ENCODE results near the gene FAM136A. TPM values are rescaled to one million over a fixed set of nuclear protein-coding genes. Genes with fewer than 3 reads are reported as not detected.
"Not testable (repeated sequence)": the region's sequence is repeated elsewhere in the genome, so short reads cannot be mapped to it uniquely, and the experiment has no call there.

Gene FAM136A
- total RNA-seq, 1 donor from 2014 or later: 24.3 TPM

DNA sequence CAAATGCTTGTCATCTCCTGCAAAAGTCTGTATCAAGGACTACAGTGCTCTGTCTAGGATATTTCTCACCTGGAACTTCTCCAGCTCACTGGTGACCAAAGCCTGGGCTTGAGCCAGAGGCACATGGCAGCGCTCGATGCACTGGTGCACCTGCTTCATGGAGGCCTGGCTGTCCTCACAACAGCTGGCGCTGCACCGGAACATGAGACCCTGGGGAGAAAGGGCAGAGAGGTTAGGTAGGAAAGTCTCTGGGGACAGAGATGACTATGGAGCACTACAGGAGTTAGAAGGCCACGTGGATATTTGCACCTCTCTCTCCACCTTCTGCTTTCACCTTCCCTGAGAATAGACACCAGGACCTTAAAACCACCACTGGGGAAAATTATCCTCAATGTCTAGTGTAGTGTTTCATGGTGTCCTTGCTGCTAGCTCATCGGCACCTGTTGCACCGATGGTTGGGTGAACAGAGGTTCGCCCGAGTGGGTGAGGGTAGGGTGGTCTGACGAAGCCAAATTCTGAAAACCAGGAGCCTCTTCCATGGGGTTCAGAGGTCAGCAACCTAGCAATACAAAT is 1.0 kb downstream of the FAM136A start:
- DNase-seq (ENCODE audit: low spot score): no peak
- ATAC-seq: peak; percentile 2

- DNase-seq (ENCODE audit: low spot score); ATAC-seq: not testable (repeated sequence)
These were observed 4.0 kb downstream of the FAM136A start for GRCh38 chr2:70297828-70298227.

DNA sequence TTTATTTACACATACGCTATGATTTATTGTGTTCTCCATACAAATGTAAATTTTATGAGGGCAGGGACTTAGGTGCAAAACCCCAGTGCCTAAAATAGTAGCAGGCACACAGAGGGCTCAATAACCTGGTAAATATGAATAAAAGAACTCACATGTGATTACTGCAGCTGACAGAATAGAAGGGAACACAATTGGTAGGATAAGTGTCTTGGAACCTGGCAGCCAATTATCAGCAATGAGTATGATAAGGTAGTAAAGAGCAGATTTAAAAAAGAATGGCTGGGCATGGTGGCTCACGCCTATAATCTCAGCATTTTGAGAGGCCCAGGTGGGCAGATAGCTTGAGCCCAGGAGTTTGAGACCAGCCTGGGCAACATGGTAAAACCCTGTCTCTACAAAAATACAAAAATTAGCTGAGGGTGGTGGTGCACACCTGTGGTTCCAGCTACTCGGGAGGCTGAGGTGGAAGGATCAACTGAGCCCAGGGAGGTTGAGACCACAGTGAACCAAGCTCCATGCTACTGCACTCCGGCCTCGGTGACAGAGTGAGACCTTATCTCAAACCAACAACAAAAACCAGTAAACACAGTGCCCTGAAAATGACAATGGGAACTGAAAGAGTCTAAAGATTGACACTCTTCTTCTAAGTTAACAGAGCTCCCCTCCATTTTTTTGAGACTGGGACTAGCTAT is 18.2 kb downstream of the FAM136A start:
- ATAC-seq: no peak
- no peak for DNase-seq (ENCODE audit: low spot score)

- ATAC-seq (no peak), DNase-seq (ENCODE audit: low spot score) (no peak)
These were observed 19.4 kb downstream of the FAM136A start for GRCh38 chr2:70282439-70282838.

DNA sequence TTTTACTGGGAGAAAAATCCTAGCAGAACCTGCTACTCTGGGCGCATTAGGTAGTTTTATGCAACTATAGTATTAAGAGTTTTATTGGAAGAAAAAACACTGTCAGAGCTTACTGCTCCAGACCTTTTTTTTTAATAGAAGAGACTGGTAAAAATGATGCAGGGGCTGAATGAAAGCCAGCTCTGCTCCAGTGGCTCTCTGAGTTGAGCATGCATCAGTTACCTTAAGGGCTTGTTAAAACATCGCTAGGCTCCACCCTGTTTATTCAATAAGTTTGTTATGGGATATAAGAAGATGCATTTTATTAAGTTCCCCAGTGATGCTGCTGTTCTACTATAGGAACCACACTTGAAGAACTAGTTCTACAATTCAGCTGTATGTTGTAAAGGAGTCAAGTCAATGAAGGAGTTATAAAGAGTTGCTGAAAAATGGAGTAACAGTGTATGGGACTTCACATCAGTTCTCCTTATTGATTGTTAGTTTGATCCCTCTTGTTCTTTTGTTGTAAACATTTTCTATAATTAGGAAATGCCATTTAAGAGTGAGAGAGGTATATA is 21.5 kb downstream of the FAM136A start:
- no peak for ATAC-seq
- no peak for DNase-seq (ENCODE audit: low spot score)

DNA sequence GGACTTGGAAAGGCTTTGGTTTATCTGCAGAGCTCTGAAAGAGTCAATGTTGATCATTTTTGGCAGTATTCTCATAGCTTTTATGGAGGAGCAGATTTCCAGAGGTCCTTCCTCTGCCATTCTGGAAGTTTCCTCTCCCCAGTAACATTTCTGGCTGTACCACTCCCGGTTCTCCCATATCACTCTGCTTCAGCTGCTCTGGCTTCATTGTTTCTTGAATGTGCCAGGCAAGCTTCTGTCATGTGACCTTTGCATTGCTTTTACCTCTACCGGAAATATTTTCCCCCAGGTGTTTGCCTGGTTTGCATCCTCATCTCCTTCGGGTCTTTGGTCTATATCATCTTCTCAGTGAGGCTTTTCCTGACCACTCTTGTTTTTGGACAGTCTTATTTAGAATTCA is 31.5 kb downstream of the FAM136A start:
- peak; percentile 45 for ATAC-seq
- no peak for DNase-seq (ENCODE audit: low spot score)

DNA sequence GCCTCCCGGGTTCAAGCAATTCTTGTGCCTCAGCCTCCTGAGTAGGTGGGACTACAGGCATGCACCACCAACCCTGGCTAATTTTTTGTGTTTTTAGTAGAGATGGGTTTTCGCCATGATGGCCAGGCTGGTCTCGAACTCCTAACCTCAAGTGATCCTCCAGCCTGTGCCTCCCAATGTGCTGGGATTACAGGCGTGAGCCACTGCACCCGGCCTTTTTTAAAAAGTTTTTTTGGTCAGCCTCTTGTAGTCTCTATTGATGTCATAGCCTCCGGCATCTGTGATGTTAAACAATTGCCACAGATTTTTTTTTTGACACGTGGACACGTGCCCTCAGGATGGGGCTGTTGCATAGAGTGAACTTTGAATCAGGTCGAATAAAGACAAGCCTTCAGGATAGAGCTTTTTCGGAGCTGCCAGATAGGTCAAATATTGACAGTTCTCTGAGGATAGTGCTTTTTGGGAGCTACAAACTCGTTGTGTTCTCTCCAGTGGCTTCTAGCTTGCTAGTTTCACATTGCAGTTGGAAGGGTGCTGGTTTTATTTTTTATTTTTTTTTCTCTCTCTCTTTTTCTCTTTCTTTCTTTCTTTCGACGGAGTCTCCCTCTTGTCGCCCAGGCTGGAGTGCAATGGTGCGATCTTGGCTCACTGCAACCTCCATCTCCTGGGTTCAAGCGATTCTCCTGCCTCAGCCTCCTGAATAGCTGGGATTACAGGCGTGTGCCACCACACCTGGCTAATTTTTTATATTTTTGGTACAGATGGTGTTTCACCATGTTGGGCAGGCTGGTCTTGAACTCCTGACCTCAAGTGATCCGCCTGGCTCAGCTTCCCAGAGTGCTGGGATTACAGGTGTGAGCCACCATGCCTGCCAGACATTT is 32.2 kb downstream of the FAM136A start:
- ATAC-seq: peak; percentile 89
- DNase-seq (ENCODE audit: low spot score): peak; percentile 85

GRCh38 chr2:70266925-70267324 is 34.9 kb downstream of the FAM136A start:
- ATAC-seq; DNase-seq (ENCODE audit: low spot score): not testable (repeated sequence)

DNA sequence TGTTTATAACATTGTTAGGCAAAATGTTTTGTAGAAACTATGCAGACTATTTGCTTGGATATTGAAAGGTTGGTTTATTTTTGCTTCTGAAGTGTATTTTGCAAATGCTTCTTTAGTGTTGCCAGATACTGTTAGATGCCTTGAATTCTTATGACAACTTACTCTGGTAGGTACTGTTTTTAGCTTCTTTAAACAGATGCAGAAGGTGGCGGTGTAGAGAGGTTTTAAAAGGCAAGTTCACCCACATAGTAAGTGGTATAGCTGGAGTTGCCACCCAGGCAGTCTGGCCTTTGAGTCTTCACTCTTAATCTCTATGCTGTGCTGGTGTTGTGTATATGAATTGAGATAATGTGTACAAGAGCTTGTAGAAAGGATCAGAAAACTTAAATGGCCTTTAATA is 40.4 kb downstream of the FAM136A start:
- DNase-seq (ENCODE audit: low spot score) (no peak), ATAC-seq (no peak)

DNA sequence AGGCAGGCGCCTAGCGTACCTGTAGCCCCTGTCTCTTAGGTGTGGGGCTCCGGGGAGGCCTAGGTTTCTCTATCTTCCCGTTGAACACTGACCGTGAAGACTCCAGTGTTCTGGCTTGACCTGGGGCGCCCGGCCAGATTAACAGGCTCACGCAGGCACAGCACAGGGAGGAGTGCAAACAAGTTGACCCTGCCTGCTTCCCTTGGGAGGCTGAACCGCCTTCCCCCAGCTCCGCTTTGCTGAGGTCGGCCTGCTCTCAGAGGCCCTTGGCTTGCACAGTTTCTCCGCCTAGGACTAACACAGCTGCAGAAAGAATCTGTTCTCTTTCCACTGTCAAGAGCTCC is 43.4 kb downstream of the FAM136A start:
- DNase-seq (ENCODE audit: low spot score): peak; percentile 87
- ATAC-seq: peak; percentile 82

- no peak for ATAC-seq
- no peak for DNase-seq (ENCODE audit: low spot score)
These were observed 46.1 kb downstream of the FAM136A start for GRCh38 chr2:70255637-70256314.

DNA sequence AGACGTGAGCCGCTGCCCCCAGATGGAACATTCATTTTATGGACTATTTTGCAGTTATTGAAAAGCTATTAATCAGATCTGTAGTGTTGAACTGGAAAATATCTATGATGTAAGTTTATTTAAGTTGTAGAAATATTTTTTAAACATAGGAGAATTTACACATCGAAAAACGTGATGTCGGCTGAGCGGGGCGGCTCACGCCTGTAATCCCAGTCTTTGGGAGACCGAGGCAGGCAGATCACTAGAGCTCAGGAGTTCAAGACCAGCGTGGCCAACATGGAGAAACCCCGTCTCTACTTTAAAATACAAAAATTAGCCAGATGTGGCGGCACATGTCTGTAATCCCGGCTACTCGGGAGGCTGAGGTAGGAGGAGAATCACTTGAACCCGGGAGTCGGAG is 51.4 kb downstream of the FAM136A start:
- no peak for ATAC-seq
- no peak for DNase-seq (ENCODE audit: low spot score)

DNA sequence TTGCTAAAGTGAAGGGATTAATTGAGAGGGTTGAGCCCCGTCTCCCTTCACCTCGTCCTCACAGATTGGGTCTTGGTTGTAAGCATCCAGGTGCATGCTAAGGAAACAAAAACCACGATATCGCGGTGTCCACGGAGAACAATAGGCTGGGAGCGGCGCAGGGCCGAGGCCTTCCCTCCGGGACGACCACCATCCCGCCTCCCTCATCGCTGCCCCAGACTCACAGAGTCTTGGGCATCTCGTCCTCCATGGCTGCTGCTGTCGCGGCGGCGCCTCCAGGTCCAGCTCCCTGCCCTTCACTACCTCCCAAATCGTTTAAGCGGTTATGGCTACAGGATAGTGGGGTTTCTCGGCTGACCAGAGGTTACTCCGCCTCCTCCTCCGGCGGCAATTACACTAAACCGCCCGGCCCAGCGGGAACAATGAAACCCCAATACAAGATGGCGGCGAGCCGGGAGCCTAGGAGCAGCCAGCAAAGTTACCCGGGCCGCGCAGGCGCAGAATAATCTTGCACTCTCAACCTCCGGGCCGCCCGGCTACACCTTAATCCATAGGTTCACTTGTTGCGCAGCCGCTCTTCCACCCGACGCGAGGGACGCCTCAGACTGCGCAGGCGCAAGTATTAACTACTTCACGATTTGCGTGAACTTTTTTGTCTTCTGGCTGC is 53.6 kb downstream of the FAM136A start, which contains the start of gene TIA1:
Gene TIA1, minus strand, starts transcription at position 448 of the 667 bp plus-strand sequence. Its CDS starts 198 bp downstream, at position 250.
- peak; percentile 98 for DNase-seq (ENCODE audit: low spot score)
- peak; percentile 93 for ATAC-seq

- ATAC-seq (no peak), DNase-seq (ENCODE audit: low spot score) (no peak)
These were observed 54.3 kb downstream of the FAM136A start for GRCh38 chr2:70247364-70248180.

Other genes starting within 250 kb of the FAM136A start
- gene PCBP1, start 214.6 kb downstream of the FAM136A start, total RNA-seq: 161 TPM
- gene C2orf42, start 111.0 kb downstream of the FAM136A start, total RNA-seq: 19.1 TPM
- 45.1 TPM for gene TIA1, start 53.4 kb downstream of the FAM136A start, total RNA-seq
- 126 TPM for gene PCYOX1, start 43.9 kb downstream of the FAM136A start, total RNA-seq
- 44.2 TPM for gene SNRPG, start 8.3 kb downstream of the FAM136A start, total RNA-seq

All from left lobe of liver (tissue), 2 donors.